GM19099 (cell line): ENCODE measurements around the gene OAS2.
A peak's percentile ranks its signal among the peaks of the same experiment; 100 is the strongest.

ENCODE experiments used
- POLR2A ChIP-seq: IDR thresholded peaks from 3 replicates; pipeline ENCODE4 v1.6.1; 2011; ENCODE audit warnings: low read depth; ENCODE audit not compliant: insufficient read length; ENCODE audit errors: extremely low read depth

Gene OAS2

GRCh38 chr12:112978163-112979040 is at the start of gene OAS2:
OAS2 (plus strand) TSS chr12:112978519; CDS start chr12:112978609, 90 bp downstream.
- peak; percentile 87 for TF ChIP-seq POLR2A

GRCh38 chr12:112928978-112929377 is 49.3 kb upstream of the OAS2 start:
- no peak for TF ChIP-seq POLR2A

- no peak for TF ChIP-seq POLR2A
Measured at GRCh38 chr12:112929715-112930114, 48.6 kb upstream of the OAS2 start.

- no peak for TF ChIP-seq POLR2A
Measured at GRCh38 chr12:112930350-112930749, 48.0 kb upstream of the OAS2 start.

DNA sequence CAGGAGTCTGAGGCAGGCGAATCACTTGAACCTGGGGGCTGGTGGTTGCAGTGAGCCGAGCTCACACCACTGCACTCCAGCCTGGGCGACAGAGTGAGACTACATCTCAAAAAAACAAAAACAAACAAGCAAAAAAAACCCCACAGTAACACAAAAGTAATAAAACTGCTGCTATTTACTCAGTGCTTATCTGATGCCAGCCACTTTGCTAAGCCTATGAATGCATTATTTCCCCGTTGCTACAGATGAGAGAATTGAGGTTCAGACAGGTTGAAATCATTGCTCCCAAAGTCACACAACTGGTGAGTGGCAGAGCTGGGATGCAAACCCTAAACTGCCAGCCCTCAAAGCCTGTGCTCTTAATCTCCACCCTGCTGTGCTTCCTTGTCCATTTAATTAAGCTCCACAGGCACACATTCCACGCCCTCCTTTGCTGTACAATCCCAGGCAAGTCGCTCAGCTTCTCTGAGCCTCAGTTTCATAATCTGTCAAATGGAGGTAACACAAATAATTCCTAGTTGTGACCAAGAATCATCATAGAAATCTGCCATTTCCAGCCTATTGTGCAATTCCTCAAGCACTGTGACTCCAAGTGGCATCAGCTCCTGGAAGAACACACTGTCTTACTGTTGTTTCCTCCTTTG is 45.7 kb upstream of the OAS2 start:
- no peak for TF ChIP-seq POLR2A

GRCh38 chr12:112933129-112933505 is 45.2 kb upstream of the OAS2 start:
- no peak for TF ChIP-seq POLR2A

DNA sequence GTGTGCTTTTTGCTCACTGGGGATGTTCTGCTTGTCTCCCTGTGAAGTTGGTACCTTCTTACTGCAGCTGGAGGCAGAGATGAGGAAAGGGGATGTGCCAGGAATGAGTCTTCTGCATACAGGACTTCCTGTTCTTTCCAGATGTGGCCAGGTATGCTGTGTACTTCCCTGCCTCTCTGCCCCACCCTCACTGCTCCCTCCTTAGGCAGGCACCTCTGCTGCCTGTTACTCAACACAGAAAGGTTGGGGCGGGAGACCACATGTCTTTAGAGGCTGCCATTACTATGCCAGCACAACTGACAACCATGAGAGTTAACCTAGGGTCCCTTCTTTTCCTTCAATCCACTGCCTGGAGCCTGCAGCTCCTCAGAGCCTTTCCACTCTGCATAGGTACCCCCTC is 42.1 kb upstream of the OAS2 start:
- no peak for TF ChIP-seq POLR2A

DNA sequence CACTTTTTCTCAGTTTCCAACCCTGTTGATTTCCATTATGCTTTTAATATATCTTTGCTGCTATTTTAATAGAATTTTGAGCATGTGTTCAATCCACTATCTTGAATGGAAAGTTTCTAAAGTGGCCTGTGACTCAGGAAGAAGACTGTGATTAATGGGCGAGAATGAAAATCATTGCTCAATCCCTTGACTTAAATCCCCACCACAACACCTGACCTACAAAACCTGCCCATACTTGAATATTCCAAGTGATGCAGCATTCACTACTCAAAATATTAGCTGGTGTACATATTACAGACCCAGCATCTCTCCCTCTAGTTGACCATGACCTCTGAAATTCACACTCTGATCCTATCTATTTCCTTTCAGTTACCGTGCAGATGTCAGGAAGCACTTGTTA is 41.4 kb upstream of the OAS2 start:
- no peak for TF ChIP-seq POLR2A

DNA sequence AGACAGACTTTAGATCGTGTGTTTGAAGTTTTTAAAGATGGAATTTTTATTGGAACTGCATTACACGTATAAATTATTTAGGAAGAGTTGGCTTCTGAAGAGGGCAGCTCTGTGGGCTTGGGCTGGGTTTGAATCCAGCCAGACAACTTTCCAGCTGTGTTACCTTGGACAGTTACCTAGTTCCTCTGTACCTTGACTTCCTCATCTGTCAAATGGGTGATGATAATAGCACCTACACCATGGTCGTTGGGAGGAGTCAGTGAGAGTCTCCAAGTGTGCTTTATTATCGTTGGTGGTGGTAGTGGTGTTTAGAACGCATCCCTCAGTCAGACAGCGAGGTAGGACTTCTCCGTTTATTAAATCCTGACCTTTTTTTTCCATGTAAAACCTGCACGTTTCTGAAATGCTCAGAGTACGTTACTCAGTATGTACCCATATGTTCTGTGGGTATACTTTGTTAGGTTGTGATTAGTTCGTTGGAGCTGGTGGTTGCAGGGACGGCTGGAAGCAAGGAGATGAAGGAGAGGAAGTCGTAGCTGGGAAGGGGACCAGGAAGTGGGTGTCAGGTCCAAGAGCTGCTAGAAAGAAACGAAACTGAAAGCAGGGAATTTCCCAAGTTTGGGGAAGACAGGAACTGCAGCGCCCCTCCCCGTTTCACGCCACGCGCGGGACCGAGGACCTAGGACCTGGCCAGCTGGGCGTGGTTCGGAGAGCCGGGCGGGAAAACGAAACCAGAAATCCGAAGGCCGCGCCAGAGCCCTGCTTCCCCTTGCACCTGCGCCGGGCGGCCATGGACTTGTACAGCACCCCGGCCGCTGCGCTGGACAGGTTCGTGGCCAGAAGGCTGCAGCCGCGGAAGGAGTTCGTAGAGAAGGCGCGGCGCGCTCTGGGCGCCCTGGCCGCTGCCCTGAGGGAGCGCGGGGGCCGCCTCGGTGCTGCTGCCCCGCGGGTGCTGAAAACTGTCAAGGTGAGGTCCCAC is 40.3 kb upstream of the OAS2 start, which contains the start of gene OAS3:
TSS of gene OAS3 (plus strand) at position 734 of the 979 bp plus-strand sequence. CDS start at position 791, 57 bp downstream.
- peak; percentile 78 for TF ChIP-seq POLR2A

- no peak for TF ChIP-seq POLR2A
Measured at GRCh38 chr12:112938751-112939150, 39.6 kb upstream of the OAS2 start.

GRCh38 chr12:112939761-112940381 is 38.4 kb upstream of the OAS2 start:
- peak; percentile 52 for TF ChIP-seq POLR2A

DNA sequence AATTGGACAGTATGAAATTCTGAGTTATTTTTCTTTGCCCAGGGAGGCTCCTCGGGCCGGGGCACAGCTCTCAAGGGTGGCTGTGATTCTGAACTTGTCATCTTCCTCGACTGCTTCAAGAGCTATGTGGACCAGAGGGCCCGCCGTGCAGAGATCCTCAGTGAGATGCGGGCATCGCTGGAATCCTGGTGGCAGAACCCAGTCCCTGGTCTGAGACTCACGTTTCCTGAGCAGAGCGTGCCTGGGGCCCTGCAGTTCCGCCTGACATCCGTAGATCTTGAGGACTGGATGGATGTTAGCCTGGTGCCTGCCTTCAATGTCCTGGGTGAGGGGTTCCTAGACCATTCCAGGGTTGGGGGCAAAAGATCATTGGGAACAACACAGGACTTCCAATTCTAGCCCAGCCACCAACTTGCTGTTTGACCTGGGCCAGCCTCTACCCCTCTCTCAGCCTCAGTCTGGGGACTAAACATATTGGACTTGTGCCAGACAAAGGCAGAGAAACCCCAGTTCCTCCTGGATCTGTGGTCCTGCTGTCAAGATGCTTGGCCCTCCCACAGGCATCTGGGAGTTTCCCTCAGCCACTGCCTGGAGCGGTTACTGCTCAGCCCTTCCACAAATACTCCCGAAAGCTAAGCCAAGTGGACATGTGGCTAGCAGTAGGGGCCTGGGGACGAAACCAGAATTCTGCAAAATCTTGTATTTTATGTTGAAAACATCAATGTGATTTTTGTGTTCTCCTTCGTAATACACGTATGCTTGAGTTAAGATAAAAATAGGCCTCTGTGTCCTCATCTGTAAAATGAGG is 36.6 kb upstream of the OAS2 start:
- no peak for TF ChIP-seq POLR2A

GRCh38 chr12:112942572-112942971 is 35.7 kb upstream of the OAS2 start:
- no peak for TF ChIP-seq POLR2A
